ENCODE data around the gene FRS3. TPM values are rescaled to one million over a fixed set of nuclear protein-coding genes. Genes with fewer than 3 reads are reported as not detected.
A peak's percentile ranks its signal among the peaks of the same experiment; 100 is the strongest.

Gene FRS3
- total RNA-seq, 4 donors from 2014 or later = 1.2 to 5.5 (median 2.4) TPM

DNA sequence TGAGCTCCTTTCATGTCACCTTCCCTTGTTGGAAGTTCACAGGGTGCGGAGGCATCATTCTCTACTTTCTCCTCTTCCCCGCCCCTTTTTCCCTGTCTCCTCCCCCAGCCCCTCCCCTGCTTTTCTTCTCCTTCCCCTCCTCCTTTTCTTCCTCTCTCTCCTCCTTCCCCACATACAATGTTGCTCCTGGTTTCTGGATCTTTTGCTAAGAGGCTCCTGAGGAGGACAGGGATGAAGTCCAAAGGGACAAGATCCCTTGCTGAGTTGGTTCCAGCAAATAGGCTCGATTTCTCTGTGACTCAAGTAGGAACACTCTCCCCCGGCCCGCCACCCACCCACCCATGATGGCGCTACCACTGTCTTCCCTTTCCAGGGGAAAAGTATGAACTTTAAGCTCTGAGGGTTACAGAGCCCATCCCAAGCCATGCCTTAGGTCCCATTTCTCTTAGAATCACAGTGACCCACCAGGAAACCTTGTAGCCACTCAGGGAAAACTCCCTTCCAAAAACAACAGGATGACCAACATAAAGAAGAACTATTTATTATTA lies 43.4 kb downstream of the FRS3 start:
- TF ChIP-seq, protein P1, sequence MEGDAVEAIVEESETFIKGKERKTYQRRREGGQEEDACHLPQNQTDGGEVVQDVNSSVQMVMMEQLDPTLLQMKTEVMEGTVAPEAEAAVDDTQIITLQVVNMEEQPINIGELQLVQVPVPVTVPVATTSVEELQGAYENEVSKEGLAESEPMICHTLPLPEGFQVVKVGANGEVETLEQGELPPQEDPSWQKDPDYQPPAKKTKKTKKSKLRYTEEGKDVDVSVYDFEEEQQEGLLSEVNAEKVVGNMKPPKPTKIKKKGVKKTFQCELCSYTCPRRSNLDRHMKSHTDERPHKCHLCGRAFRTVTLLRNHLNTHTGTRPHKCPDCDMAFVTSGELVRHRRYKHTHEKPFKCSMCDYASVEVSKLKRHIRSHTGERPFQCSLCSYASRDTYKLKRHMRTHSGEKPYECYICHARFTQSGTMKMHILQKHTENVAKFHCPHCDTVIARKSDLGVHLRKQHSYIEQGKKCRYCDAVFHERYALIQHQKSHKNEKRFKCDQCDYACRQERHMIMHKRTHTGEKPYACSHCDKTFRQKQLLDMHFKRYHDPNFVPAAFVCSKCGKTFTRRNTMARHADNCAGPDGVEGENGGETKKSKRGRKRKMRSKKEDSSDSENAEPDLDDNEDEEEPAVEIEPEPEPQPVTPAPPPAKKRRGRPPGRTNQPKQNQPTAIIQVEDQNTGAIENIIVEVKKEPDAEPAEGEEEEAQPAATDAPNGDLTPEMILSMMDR (IDR thresholded peaks at IDR 0.05) = no peak
- DNase-seq (ENCODE audit: low spot score) (no peak), ATAC-seq (ENCODE audit: low FRiP score) (no peak)

DNA sequence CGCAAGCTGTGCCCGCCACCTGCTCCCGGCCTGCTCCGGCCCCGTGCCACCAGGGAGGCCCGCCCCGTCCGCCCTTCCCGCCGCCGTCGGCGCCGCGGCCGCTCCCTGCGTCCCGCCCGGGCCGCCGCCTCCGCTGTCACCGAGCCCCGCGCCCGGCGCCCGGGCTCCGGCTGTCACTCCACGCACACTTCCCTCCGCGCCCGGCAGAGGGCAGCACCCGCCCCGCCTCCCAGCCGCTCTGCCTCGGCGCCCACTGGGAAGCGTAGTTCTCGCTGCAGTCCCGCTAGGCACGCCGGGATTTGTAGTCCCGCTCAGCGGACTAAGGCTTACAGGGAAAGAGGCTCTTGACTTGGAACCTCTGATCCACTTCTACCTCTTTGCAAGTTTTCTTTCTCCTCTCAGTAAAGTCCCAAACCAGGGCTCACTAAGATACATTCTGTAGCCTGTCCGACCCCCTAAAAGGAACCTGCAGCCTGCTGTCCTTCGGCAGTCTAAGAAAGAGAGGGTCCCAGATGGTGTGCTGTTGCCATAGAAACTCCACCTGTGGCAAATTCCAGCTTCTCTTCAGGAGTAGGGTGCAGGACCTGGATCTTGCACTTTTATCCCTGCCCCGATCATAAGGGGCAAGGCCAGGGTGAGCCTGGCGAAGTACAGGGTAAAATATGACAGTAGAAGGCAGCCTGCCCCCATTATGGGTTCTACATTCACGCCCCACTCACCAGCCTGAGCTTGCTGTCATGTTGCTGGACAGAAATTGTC lies 44.1 kb downstream of the FRS3 start, which contains the start of gene TFEB:
Gene TFEB, minus strand, starts transcription at position 182 of the 759 bp plus-strand sequence. CDS start 44,395 bp downstream, outside the sequence.
- ATAC-seq (ENCODE audit: low FRiP score) = peak; percentile 80
- TF ChIP-seq, protein P1 (IDR thresholded peaks at IDR 0.05) = peak in 2 of 3 donors; percentile 66 to 92
- DNase-seq (ENCODE audit: low spot score) = peak; percentile 89

DNA sequence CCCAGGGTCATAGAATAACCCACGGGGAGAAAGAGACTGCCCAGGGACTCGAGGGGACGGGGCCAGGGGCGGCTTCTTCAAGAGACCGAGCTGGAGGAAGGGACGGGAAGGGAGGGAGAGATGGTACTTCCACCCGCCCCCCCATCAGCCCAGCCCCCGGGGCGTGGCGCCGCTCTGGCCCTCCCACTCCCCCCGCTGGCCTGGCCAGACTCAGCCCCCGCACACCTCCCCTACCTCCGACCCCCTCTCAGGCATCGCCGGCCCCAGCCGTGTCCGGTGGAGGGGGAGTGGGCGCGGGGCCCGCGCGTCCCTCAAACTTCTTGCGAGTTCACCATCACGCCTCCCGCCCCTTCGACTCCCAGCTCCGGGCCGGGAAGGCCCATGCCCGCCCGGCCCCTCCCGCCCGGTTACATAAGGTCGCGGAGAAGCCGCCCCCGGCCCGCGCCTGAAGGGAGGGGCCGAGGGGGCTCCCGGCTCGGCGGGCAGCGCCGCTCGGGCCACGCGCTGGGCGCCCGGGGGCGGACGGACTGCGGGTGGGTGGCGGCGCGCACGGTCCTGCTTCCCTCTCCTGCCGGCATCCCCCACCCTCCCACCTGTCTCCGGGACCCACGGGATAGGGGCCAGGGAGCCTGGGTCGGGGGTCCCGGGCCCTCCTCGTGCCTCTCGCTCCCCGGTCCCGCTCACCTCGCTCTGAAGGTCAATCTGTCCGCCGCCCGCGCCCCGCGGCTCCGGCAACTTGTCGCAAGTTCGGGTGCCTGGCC lies 44.9 kb downstream of the FRS3 start:
- TF ChIP-seq, protein P1 (IDR thresholded peaks at IDR 0.05) = no peak
- ATAC-seq (ENCODE audit: low FRiP score) (peak; percentile 70), DNase-seq (ENCODE audit: low spot score) (peak; percentile 52)

DNA sequence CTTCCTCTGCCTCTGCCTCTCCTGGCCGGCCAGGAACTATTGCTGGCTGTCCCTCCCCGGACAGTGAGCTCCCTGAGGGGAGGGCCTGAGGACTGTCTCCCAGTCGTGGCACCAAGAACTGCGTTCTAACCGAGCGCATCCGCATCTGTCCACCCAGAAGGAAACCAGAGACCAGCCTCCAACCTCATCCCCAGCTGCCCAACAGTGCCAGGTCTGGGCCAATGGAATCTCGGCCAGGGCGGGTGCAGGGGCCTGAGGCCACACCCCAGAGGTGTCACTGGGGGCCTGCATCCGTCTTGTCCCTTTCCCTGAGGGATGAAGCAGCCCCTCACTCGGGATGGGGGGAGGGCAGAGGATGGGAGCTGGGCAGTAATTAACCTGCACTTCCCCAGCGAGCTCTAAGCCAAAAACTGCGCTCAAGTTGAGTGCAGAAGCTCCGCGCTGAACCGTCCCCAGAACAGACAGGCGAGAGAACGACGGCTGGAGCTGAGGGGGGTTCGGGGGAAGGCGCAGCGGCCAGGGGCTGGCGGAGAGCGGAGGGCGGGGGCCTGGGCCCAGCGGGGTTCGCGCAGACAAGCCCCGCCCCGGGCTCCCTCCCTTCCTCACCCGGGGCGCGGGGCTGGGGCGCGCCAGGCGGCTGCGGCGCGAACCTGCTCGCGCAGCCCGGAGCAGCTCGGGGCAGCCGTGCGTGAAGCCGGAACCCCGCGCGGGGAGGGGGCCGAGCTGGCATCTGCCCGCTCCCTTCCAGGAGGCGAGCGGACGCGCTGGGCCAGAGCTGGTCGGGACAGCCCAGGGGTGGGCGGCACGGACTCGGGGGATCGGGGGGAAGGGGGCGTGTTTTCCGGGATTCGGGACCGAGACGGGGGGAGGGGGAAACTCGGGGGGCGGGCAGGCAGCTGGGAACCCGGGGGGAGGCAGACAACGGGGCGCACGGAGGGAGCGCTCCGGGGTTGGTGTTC lies 45.7 kb downstream of the FRS3 start:
- ATAC-seq (ENCODE audit: low FRiP score) = peak; percentile 67
- TF ChIP-seq, protein P1 (IDR thresholded peaks at IDR 0.05) = no peak
- no peak for DNase-seq (ENCODE audit: low spot score)

DNA sequence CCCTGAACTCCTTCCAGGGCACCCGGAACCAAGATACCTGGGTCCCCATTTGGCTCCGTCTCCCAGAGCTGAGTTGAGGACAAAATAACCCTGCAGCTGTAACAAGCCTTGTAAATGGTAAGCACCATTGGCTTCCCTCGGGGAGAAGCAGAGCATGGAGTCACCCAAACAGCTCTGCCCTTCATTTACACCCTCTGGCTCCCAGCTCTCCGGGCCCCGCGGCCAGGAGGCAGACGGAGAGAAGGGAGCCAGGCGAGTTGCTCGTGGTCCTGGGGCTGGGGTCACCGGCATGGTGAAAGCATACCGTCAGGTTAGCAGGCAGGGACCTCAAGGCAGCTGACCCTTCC lies 46.4 kb downstream of the FRS3 start:
- ATAC-seq (ENCODE audit: low FRiP score) (no peak), DNase-seq (ENCODE audit: low spot score) (no peak)
- TF ChIP-seq, protein P1 (IDR thresholded peaks at IDR 0.05) = no peak

DNA sequence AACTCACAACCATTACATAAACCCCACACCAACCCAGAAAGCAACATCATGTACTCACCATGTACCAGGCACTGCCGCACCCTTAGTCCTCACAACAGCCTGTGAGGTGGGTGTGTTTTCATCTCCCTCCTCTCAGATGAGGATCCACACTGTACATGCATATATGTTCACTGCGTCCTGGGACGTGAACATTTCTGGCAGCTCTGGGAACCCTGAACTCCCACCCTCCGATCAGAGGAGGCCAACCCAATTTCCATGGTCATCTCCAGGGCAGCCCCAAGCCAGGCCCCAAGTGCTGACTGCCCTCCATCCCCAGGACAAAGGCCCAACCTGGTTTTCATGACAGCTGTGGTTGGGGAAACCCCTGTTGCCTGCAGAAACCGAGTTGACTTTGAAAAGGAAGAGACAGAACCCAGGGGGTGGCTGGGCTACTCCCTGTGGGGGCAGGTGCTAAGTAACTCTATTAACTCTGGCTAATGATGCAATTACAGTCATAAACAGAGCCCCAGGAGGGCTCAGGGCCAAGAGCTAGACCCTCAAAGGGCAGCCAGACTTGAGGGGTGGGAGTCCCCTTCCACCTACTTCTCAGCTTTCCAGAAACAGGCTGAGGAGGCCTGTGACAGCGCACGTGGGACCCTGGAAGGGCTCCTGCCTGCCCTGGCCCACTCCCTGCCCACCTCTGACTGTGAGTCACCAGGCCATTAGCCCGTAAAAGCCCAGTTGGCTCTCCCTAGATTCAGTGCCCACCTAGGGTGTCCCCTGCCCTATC lies 46.9 kb downstream of the FRS3 start:
- ATAC-seq (ENCODE audit: low FRiP score) (no peak), DNase-seq (ENCODE audit: low spot score) (no peak)
- TF ChIP-seq, protein P1 (IDR thresholded peaks at IDR 0.05) = no peak
